GM12892 (cell line): ENCODE results near the gene ST3GAL3.
"Not testable (repeated sequence)": the region's sequence is repeated elsewhere in the genome, so short reads cannot be mapped to it uniquely, and the experiment has no call there.

Experiments used
- DNase-seq: peaks from one replicate; pipeline ENCODE4 v3.0.0; 2011; ENCODE audit not compliant: insufficient read length
- FAIRE-seq: peaks from 2 replicates; lab custom pipeline; 2011; peaks lifted over from hg19 to GRCh38; lab: Jason Lieb, UNC
- POLR2A ChIP-seq: IDR thresholded peaks from 2 replicates; pipeline ENCODE4 v1.6.1; 2011; ENCODE audit warnings: low read depth, low read length, control low read depth
- POLR2AphosphoS5 ChIP-seq: IDR thresholded peaks from 2 replicates; pipeline ENCODE4 v1.6.1; 2011; ENCODE audit warnings: low read depth, low read length, control low read depth
- TAF1 ChIP-seq: IDR thresholded peaks from 2 replicates; pipeline ENCODE4 v1.6.1; 2011; ENCODE audit warnings: low read depth, mild to moderate bottlenecking, control low read depth, low read length, borderline replicate concordance

The ST3GAL3 gene

DNA sequence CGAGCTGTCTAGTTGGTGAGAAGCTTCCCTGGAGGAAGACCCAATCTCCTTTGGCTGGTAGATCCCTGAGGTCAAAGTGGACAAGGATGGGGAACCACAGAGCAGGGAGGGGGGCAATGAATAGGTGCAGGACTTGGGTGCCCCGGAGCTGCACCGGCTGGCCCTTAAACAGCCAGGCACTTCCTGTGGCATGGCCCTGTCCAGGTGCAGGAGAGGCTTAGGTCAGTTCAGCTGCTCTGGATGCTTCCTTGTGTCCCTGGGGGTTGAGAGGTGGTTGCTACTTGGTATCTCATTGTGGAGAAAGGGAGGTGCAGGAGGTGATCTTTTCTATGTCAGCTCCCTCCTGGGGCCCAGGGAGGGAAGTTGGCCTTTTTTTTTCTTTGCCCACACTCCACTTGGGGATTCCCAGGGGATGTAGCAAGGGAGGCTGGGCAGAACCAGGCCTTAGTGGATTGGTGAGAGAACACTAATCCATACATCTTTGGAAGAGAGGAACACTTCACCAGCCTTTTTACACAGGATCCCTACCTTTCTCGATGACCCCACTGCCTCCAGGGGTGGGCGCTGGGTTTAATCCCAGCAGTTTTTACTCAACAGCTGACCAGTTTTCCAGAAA is 1.2 kb upstream of the ST3GAL3 start:
- TF ChIP-seq POLR2A (no peak), POLR2AphosphoS5 (no peak; the same call in 1 of the 2 replicates), TAF1 (no peak)
- FAIRE-seq: no peak
- no peak for DNase-seq

DNA sequence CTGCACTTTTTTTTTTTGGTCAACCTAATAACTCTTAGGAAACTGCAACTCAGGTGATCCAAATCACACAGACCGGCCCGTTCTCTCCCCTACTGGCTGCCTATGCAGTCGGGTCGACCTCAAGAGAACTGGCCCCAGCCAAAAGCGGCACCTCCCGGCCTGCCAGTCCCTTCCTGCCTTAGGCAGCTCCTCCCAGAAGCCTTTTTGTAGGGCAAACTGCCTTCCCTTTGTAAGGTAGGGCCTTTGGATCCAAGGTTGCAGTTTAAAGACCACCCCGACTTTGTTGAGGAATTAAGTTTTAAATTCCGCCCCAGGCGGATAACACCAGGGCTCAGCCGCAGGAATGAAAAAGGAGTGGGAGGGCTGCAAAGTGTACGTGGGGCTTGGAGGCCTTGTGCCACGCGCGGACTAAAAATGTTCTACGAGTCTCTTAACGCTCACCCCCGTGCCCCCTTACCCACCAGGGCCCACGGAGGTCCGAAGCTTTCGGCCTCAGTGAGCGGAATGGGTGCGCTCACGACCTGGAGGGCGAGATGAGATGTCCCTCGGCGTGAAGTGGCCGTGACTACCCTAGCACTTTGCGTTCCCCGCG is 642 bp upstream of the ST3GAL3 start:
- DNase-seq (no peak), FAIRE-seq (peak; percentile 38)
- TF ChIP-seq TAF1: no peak
- TF ChIP-seq POLR2AphosphoS5: no peak

DNA sequence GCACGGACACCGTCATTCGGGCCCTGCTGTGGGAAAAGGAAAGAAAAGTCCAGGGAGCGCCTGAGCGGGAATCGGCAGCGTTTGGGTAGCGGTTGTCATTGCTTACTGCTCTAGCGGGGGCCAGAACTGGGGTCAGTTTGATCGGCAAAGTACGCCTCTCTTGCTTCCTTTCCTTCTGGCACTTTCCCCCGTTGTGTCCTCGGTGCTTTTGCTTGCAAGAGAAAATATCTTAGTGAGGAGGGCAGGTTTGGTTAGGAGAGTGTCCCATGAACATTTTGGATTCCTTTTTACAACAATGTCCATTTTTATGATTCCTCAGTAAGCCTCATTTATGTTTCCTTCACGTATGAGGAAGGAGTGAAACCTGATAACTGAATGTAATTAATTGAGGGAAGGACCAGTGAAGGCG is 670 bp downstream of the ST3GAL3 start:
- no peak for DNase-seq
- TF ChIP-seq TAF1 (no peak), POLR2AphosphoS5 (no peak), POLR2A (no peak)
- no peak for FAIRE-seq

DNA sequence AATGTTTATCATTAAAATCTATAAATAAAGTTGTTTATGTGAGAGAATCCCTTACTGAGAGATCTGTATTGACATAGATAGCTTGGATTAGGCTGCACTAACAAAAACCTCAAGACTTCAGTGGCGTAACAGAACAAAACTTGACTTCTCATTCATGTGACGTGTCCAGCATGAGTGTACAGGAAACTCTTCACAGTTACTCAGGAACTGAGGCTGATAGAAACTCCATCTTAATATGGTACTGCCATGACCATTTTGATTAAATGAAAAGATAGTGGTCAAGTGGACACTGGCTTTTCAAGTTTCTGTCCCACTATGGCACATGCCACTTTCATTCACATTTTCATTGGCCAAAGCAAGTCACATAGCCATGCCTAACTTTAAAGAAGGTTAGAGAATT is 3.7 kb downstream of the ST3GAL3 start:
- TF ChIP-seq POLR2A (no peak), POLR2AphosphoS5 (no peak), TAF1 (no peak)
- FAIRE-seq (no peak), DNase-seq (no peak)

DNA sequence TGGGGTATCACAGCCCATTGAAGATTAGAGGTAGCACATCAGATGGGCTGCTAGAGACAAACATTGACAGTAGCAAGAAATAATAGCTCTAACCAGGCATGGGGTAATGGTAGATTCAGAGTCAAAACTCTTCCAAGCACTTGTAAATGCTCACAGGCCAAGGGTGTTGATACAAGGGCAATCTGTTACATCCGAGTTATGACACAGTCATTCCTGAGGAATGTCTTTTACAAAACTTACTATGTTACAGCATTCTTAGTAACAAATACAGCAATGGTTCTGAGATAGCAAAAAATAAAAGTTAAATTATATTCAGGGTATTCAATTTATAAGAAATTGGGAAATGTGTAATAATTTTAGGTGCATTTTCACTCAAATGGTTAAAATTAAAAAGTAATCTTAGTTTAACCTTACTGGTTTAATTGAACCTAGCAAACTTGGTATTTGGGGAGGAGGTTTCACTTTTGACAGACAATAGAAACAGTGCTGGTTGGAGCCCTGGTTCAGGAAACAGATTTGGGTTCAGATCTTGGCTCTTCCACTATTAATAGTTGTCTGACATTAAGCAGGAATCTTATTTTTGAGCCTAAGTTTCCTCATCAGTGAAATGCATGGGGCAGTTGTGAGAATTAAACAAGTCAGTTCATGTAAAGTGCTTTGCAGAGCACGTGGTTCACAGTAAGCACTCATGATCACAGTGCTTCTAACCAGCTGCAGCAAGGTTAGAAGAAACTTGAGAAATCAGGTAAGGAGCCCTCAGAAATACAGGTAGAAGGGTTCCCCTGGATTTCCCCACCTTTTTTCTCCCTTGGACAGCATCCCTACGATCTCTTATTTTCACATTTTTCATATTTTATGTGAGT is 4.4 kb downstream of the ST3GAL3 start:
- no peak for DNase-seq
- FAIRE-seq: no peak
- TF ChIP-seq TAF1: no peak
- no peak for TF ChIP-seq POLR2A
- no peak for TF ChIP-seq POLR2AphosphoS5

DNA sequence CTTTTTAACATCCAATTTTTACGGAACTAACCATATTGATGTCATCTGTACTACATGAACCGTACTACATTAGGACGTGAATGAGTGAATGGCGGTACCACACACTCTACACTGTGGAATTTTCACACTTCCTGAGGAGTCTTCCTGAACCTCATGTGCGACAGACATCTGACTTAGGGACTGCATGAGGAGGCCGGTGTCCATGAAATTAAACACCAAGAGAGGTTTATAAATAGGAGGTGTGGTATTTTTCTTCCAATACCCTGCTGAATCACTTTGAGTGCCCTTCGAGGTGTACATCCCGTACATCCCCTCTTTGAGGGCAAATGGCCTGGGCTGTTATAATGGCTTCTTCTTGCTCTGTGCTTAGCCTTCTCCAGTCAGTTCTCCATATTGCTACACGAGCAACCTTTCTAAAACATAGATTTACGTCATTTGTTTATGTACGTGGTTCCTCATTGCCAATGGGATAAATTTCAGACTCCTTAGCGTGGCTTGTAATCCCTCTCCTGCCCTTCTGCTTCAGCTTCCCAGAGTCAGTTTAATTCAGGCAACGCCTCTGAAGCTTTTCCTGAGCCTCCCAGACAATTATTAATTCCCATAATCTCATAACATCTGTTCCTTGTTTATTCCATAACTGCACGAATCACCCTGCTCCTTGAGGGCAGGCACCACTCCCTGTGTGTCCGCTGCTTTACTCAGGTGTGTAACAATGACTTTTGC is 9.4 kb downstream of the ST3GAL3 start:
- no peak for DNase-seq
- TF ChIP-seq POLR2A: no peak
- TF ChIP-seq TAF1: no peak
- TF ChIP-seq POLR2AphosphoS5: no peak
- FAIRE-seq: no peak

DNA sequence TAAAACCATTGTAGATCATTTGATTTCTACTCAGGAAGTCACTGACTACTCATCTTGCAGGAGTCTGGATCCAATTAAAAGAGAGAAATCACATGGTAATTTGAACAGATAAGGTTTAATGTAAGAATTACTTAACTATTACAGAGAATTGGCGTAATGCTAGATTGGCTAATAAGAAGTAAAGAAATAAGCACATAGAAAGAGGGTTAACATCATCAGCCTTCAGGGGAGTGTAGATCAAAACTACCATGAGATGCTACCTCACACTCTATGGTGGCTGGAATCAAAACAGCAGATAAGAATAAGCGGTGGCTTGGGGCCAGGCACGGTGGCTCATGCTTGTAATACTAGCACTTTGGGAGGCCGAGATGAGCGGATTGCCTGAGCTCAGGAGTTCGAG is 11.7 kb downstream of the ST3GAL3 start:
- DNase-seq (no peak), FAIRE-seq (no peak)
- no peak for TF ChIP-seq POLR2A
- TF ChIP-seq TAF1: no peak
- no peak for TF ChIP-seq POLR2AphosphoS5

DNA sequence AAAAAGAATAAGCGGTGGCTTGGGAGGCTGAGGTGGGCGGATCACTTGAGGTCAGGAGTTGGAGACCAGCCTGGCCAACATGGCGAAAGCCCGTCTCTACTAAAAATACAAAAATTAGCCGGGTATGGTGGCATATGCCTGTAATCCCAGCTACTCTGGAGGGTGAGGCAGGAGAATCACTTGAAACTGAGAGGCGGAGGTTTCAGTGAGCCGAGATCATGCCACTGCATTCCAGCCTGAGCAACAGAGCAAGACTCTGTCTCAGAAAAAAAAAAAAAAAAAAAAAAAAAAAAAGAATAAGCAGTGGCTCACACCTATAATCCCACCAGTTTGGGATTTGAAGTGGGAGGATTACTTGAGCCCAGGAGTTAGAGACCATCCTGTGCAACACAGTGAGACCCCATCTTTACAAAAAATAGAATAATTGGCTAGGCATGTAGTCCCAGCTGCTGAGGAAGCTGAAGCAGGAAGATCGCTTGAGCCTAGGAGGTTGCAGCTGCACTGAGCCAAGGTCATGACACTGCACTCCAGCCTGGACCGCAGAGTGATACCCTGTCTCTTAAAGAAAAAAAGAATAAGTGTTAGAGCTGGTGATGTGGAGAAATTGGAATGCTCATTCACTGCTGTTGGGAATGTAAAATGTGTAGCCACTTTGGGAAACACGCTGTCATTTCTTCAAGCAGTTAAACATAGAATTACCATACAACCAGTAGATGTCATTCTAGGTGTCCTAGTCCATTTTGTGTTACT is 12.5 kb downstream of the ST3GAL3 start:
- FAIRE-seq, DNase-seq: not testable (repeated sequence)

DNA sequence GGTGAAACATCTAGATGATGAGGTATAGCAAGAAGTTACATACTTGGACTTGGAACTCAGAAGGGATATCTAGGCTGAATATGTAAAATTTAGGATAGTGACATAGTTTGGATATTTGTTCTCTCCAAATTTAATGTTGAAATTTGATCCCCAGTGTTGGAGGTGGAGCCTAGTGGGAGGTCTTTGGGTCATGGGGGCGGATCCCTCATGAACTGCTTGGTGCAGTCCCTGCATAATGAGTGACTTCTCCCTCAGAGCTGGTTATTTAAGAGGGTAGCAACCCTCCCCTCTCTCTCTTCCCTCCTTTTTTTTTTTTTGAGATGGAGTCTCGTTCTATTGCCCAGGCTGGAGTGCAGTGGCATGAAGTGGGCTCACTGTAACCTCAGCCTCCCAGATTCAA is 15.5 kb downstream of the ST3GAL3 start:
- FAIRE-seq (no peak), DNase-seq (no peak)
- no peak for TF ChIP-seq TAF1
- no peak for TF ChIP-seq POLR2AphosphoS5
- TF ChIP-seq POLR2A: no peak

DNA sequence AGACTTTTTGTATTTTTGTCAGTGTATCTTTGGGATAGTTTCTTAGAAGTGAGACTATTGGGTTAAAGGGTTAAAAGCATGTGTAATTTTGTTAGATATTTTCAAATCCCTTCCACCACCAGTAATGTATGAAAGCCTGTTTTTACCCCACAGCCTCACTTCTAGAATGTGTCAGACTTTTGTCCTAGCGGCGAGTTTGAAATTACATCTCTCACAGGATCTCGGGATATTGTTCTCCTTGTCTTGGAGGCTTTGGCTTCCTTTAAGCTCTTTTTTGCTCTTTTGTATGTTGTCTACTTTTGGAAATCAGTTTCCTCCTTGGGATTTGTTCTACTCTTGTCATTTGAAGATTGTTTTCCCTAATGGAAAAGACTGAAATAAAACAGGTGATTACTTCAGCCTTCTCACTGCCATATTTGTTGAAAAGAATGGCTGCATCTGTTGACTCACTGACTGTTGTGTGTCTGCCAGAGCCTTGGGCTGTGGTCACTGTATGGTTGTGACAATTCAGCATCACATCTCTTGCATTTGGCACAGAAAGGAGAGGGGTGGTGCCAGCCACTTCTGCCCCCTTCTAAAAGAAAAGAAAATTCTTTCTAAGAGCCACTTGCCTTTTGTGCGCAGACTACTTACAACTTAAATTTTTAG is 22.6 kb downstream of the ST3GAL3 start:
- DNase-seq (no peak), FAIRE-seq (no peak)
- TF ChIP-seq TAF1 (no peak), POLR2AphosphoS5 (no peak), POLR2A (no peak)
